ENCODE results near the gene WDR89.

DNA sequence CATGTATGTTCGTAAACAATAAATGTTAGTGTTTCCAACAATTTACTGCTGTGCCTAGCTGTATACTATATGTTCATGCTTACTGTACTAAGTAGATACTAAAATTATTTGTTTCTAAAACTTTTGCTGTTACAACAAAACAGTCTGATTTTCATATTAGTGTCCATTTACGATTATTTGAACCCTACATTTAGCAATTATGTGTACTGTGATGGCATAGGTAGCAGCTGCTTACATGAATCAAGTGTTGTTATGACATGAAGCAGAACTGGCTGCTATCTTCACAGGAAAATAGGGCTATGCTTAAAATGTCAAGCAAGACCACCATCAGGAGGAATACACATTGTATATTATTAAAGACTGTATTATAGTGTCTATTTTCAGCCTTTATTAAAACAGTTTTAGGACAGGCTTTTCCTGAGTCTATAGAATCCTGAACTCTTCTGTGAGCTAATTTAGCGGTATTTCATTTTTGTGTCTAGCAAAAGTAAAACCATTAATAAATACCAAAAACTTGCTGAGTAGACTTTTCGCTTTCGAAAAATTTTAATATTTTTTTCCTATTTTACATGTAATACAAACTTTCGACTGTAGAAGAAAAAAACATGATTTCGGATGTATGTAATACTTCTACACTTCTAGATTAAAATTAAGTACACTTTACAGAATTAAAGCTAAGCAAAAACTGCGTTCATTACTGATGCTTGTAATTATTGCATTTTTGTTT, 1.1 kb upstream of the WDR89 start:
- no peak for TF ChIP-seq EZH2 (IDR thresholded peaks at IDR 0.05; ENCODE audit: borderline replicate concordance, low read depth, low read length, poor library complexity, severe bottlenecking)
- TF ChIP-seq, protein P1, sequence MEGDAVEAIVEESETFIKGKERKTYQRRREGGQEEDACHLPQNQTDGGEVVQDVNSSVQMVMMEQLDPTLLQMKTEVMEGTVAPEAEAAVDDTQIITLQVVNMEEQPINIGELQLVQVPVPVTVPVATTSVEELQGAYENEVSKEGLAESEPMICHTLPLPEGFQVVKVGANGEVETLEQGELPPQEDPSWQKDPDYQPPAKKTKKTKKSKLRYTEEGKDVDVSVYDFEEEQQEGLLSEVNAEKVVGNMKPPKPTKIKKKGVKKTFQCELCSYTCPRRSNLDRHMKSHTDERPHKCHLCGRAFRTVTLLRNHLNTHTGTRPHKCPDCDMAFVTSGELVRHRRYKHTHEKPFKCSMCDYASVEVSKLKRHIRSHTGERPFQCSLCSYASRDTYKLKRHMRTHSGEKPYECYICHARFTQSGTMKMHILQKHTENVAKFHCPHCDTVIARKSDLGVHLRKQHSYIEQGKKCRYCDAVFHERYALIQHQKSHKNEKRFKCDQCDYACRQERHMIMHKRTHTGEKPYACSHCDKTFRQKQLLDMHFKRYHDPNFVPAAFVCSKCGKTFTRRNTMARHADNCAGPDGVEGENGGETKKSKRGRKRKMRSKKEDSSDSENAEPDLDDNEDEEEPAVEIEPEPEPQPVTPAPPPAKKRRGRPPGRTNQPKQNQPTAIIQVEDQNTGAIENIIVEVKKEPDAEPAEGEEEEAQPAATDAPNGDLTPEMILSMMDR (conservative IDR thresholded peaks at IDR 0.05; ENCODE audit: low read depth, low read length), result no peak

Measured in A673 (cell line).